SK-N-SH treated with all-trans-retinoic acid at 6 μM for 48 hours (cell line): Measurements from ENCODE around the gene CIT.

Experiments
- ATAC-seq: fragments of 200-7000 bp; cut with Tn5 transposase; 3 replicates; pipeline ENCODE4 v1.9.1; 2020; ENCODE audit warnings: mild to moderate bottlenecking, moderate library complexity
- ARNTL ChIP-seq: fragments of 450-650 bp; formaldehyde crosslinking; IDR thresholded peaks from 2 replicates; pipeline ENCODE4 v1.5.0; 2020; ENCODE audit warnings: low read depth, mild to moderate bottlenecking, moderate library complexity, borderline replicate concordance
- BACH2 ChIP-seq: fragments of 250-450 bp; sonication (Bioruptor Pico); IDR thresholded peaks from 2 replicates; pipeline ENCODE4 v1.9.0; 2021; ENCODE audit warnings: mild to moderate bottlenecking, borderline replicate concordance
- CREB5 ChIP-seq: fragments of 250-450 bp; sonication (Bioruptor Pico); IDR thresholded peaks from 2 replicates; pipeline ENCODE4 v1.5.1; 2020; ENCODE audit warnings: low read depth, mild to moderate bottlenecking, moderate library complexity
- CSDC2 ChIP-seq: fragments of 250-450 bp; sonication (Bioruptor Pico); IDR thresholded peaks from 2 replicates; pipeline ENCODE4 v1.5.0; 2020; ENCODE audit warnings: mild to moderate bottlenecking, moderate library complexity
- CSRNP3 ChIP-seq: fragments of 250-450 bp; sonication (Bioruptor Pico); IDR thresholded peaks from 2 replicates; pipeline ENCODE4 v1.5.1; 2021; ENCODE audit warnings: mild to moderate bottlenecking, moderate library complexity
- ESRRG ChIP-seq: fragments of 250-450 bp; sonication (Bioruptor Pico); IDR thresholded peaks from 2 replicates; pipeline ENCODE4 v1.6.1; 2021; ENCODE audit warnings: mild to moderate bottlenecking
- GLIS3 ChIP-seq: fragments of 250-450 bp; sonication (Bioruptor Pico); IDR thresholded peaks from 2 replicates; pipeline ENCODE4 v1.5.0; 2020; ENCODE audit warnings: mild to moderate bottlenecking, moderate library complexity
- ISL1 ChIP-seq: fragments of 250-450 bp; sonication (Bioruptor Pico); IDR thresholded peaks from 2 replicates; pipeline ENCODE4 v2.1.2; 2022; ENCODE audit warnings: mild to moderate bottlenecking, moderate library complexity
- OSR1 ChIP-seq: fragments of 250-450 bp; sonication (Bioruptor Pico); IDR thresholded peaks from 2 replicates; pipeline ENCODE4 v1.8.0; 2022; ENCODE audit warnings: moderate library complexity, mild to moderate bottlenecking, inconsistent platforms
- PATZ1 ChIP-seq: fragments of 250-450 bp; sonication (Bioruptor Pico); IDR thresholded peaks from 2 replicates; pipeline ENCODE4 v1.8.0; 2020; ENCODE audit warnings: mild to moderate bottlenecking, moderate library complexity, borderline replicate concordance
- PPARA ChIP-seq: fragments of 250-450 bp; sonication (Bioruptor Pico); IDR thresholded peaks from 2 replicates; pipeline ENCODE4 v1.5.0; 2020; ENCODE audit warnings: mild to moderate bottlenecking, borderline replicate concordance
- RARB ChIP-seq: fragments of 250-450 bp; sonication (Bioruptor Pico); IDR thresholded peaks from 2 replicates; pipeline ENCODE4 v1.8.0; 2021; ENCODE audit warnings: mild to moderate bottlenecking, moderate library complexity
- SNAI2 ChIP-seq: fragments of 250-450 bp; sonication (Bioruptor Pico); IDR thresholded peaks from 2 replicates; pipeline ENCODE4 v1.5.0; 2020; ENCODE audit warnings: mild to moderate bottlenecking, moderate library complexity
- TCF4 ChIP-seq: fragments of 250-450 bp; sonication (Bioruptor Pico); IDR thresholded peaks from 2 replicates; pipeline ENCODE4 v1.8.0; 2021; ENCODE audit warnings: mild to moderate bottlenecking, moderate library complexity, borderline replicate concordance
- TOX ChIP-seq: fragments of 250-450 bp; sonication (Bioruptor Pico); IDR thresholded peaks from 2 replicates; pipeline ENCODE4 v1.8.0; 2021; ENCODE audit warnings: mild to moderate bottlenecking, moderate library complexity, borderline replicate concordance
- TSHZ2 ChIP-seq: fragments of 250-450 bp; sonication (Bioruptor Pico); IDR thresholded peaks from 2 replicates; pipeline ENCODE4 v1.5.0; 2020; ENCODE audit warnings: mild to moderate bottlenecking, moderate library complexity
- ZC3H10 ChIP-seq: fragments of 250-450 bp; sonication (Bioruptor Pico); IDR thresholded peaks from 2 replicates; pipeline ENCODE4 v1.5.1; 2021; ENCODE audit warnings: mild to moderate bottlenecking, moderate library complexity
- ZFP3 ChIP-seq: fragments of 250-450 bp; sonication (Bioruptor Pico); IDR thresholded peaks from 2 replicates; pipeline ENCODE4 v1.5.0; 2020; ENCODE audit warnings: mild to moderate bottlenecking, moderate library complexity
- ZFP30 ChIP-seq: fragments of 450-650 bp; formaldehyde crosslinking; IDR thresholded peaks from 2 replicates; pipeline ENCODE4 v1.5.0; 2022; ENCODE audit warnings: mild to moderate bottlenecking, moderate library complexity
- ZNF70 ChIP-seq: fragments of 450-650 bp; formaldehyde crosslinking; IDR thresholded peaks from 2 replicates; pipeline ENCODE4 v1.5.0; 2020; ENCODE audit warnings: mild to moderate bottlenecking, moderate library complexity
- ZNF8 ChIP-seq: fragments of 450-650 bp; formaldehyde crosslinking; IDR thresholded peaks from 2 replicates; pipeline ENCODE4 v1.5.0; 2020; ENCODE audit warnings: mild to moderate bottlenecking, moderate library complexity

The CIT gene

GRCh38 chr12:119713551-119714031, 163.5 kb downstream of the CIT start:
- TF ChIP-seq ISL1 (no peak), GLIS3 (CRISPR knock-in tag) (no peak), BACH2 (CRISPR knock-in tag) (no peak), PPARA (CRISPR knock-in tag) (no peak), ZFP3 (CRISPR knock-in tag) (no peak), TCF4 (CRISPR knock-in tag) (no peak), ZC3H10 (CRISPR knock-in tag) (no peak), TSHZ2 (CRISPR knock-in tag) (no peak), ZNF8 (no peak), TOX (CRISPR knock-in tag) (no peak), OSR1 (no peak), CSDC2 (no peak), ZFP30 (CRISPR knock-in tag) (no peak), ESRRG (no peak)
- no peak for ATAC-seq

- TF ChIP-seq ISL1 (no peak), ZFP30 (CRISPR knock-in tag) (no peak), SNAI2 (no peak)
- ATAC-seq = no peak
Measured at GRCh38 chr12:119712721-119713120, 164.4 kb downstream of the CIT start.

GRCh38 chr12:119711693-119712092, 165.4 kb downstream of the CIT start:
- ATAC-seq = no peak
- no peak for TF ChIP-seq ZNF8
- no peak for TF ChIP-seq ARNTL (CRISPR knock-in tag)
- TF ChIP-seq PPARA (CRISPR knock-in tag) = no peak
- no peak for TF ChIP-seq TOX (CRISPR knock-in tag)
- TF ChIP-seq ZC3H10 (CRISPR knock-in tag) = no peak
- TF ChIP-seq CSRNP3 (CRISPR knock-in tag) = no peak
- TF ChIP-seq BACH2 (CRISPR knock-in tag) = no peak
- TF ChIP-seq ZNF70 (CRISPR knock-in tag) = no peak
- TF ChIP-seq OSR1 = no peak
- TF ChIP-seq CREB5 (CRISPR knock-in tag) = no peak
- no peak for TF ChIP-seq SNAI2
- TF ChIP-seq ISL1 = no peak
- TF ChIP-seq RARB (CRISPR knock-in tag) = no peak

- TF ChIP-seq ISL1 (no peak), RARB (CRISPR knock-in tag) (no peak), PATZ1 (CRISPR knock-in tag) (no peak), BACH2 (CRISPR knock-in tag) (no peak), OSR1 (no peak)
- no peak for ATAC-seq
Measured at GRCh38 chr12:119710965-119711551, 166.1 kb downstream of the CIT start.
